Nephron progenitor cell (in vitro differentiated cells): ENCODE measurements around the gene TEDC1.
"Not testable (repeated sequence)": the region's sequence is repeated elsewhere in the genome, so short reads cannot be mapped to it uniquely, and the experiment has no call there.

Experiments
- DNase-seq: peaks from one replicate; pipeline ENCODE4 v3.0.0; 2021
- H3K27ac Mint-ChIP-seq: 2 replicates; pipeline ENCODE4 v1.8.0; 2021; ENCODE audit warnings: mild to moderate bottlenecking, moderate library complexity, mixed read lengths
- H3K27me3 Mint-ChIP-seq: 2 replicates; pipeline ENCODE4 v1.8.0; 2021; ENCODE audit warnings: mild to moderate bottlenecking, low read depth, mixed read lengths; ENCODE audit not compliant: poor library complexity
- H3K36me3 Mint-ChIP-seq: 2 replicates; pipeline ENCODE4 v1.8.0; 2021; ENCODE audit warnings: low read depth, mixed read lengths
- H3K4me1 Mint-ChIP-seq: 2 replicates; pipeline ENCODE4 v1.8.0; 2021; ENCODE audit warnings: mixed read lengths
- H3K4me3 Mint-ChIP-seq: 2 replicates; pipeline ENCODE4 v1.8.0; 2021; ENCODE audit warnings: mild to moderate bottlenecking, moderate library complexity, mixed read lengths
- H3K9me3 Mint-ChIP-seq: 2 replicates; pipeline ENCODE4 v1.8.0; 2021; ENCODE audit warnings: mild to moderate bottlenecking, moderate library complexity, mixed read lengths
- TF ChIP-seq, protein P1 (sequence below): fragments of 200-600 bp; sonication (generic); IDR thresholded peaks from 2 replicates; pipeline ENCODE4 v1.5.0; 2021; ENCODE audit warnings: antibody characterized with exemption

Gene TEDC1

DNA sequence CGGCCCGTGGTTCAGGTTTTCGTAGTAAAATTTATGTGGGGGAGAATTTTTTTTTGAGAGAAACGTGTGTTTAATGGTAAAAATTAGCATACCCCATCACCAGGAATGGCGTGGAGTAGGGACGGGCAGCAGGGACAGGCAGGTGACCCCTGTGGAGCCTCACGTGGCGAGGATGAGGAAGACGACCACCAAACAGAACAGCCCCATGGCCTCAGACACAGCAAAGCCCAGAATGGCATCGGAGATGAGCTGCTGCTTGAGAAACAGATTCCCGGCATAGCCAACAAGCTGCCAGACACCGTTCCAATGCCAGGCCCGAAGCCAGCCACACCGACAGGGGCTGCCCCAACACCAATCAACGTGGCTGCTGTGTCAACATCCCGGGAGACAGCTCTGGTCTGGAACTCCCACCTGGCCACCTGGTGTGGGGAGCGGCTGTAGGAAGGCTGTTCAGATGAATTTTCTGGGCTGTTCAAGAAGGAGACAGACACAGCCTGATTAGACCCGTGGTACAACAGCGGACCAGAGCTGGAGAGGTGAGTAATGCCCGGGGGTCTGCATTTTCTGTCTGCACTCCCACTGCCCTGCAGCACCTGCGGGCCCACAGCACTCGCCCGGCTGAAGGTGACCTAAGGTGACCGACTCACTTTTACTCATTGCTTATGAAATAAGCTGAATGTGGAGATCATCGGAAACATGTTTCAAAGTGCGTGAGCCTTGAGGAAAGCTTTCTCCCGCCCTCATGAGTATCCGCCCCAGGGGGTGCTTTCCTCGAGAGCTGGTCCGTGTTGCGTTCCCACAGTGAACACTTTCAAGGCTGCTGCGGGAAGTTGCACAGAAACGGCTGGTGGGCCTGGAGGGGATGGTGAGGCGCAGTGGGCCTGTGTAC is 45.9 kb downstream of the TEDC1 start:
- no peaks in the 10 kb centered on the region for H3K4me1 Mint-ChIP-seq
- peaks cover 29% of the 10 kb centered on the region for H3K9me3 Mint-ChIP-seq
- no peaks in the 10 kb centered on the region for H3K36me3 Mint-ChIP-seq
- TF ChIP-seq, protein P1, sequence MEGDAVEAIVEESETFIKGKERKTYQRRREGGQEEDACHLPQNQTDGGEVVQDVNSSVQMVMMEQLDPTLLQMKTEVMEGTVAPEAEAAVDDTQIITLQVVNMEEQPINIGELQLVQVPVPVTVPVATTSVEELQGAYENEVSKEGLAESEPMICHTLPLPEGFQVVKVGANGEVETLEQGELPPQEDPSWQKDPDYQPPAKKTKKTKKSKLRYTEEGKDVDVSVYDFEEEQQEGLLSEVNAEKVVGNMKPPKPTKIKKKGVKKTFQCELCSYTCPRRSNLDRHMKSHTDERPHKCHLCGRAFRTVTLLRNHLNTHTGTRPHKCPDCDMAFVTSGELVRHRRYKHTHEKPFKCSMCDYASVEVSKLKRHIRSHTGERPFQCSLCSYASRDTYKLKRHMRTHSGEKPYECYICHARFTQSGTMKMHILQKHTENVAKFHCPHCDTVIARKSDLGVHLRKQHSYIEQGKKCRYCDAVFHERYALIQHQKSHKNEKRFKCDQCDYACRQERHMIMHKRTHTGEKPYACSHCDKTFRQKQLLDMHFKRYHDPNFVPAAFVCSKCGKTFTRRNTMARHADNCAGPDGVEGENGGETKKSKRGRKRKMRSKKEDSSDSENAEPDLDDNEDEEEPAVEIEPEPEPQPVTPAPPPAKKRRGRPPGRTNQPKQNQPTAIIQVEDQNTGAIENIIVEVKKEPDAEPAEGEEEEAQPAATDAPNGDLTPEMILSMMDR, result no peak
- no peak for DNase-seq
- peaks cover 40% of the 10 kb centered on the region for H3K27me3 Mint-ChIP-seq
- no peak overlapping the region for H3K4me3 Mint-ChIP-seq
- H3K27ac Mint-ChIP-seq, result peak overlapping the region; percentile 15

DNA sequence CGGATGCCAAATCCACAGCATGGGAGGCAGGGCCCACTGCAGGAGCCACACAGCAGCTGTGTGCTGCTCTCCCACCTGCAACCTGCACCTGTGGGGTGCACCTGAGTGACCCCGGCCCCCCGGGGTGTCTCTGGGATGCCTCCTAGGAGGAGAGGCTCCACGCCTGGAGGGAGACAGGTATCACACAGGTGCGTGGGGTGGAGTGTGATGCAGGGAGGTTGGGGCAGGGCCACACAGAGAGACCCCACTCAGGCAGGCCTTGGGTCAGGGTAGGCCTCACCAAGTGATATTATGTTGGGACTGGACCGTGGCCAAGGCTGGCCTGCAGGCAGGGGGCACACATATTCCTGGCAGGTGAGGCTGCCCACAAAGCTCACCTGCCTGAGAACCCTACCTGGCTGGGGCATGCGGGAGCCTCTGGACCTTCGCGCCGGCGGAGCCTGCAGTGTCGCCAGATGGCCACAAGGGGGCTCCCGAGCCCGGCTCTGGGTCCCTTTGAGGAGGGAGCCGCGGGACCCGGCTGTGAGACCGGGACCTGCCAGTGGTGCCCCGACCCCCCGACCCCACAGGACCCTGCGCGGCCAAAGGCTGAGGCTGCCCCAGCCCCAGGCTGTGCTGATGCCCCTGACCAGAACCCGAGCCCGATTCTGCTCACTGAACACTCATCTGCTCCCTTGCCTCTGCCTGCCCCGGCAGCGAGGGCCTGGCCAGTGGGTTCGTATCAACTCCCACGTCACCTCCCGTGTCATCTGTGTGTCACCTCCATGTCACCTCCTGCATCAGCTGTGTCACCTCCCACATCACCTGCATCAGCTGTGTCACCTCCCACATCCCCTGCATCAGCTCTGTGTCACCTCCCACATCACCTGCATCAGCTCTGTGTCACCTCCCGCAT is 46.8 kb downstream of the TEDC1 start:
- peak; percentile 75 for DNase-seq
- TF ChIP-seq, protein P1, result peak; percentile 89
- Mint-ChIP-seq H3K9me3 (peaks cover 35% of the 10 kb centered on the region), H3K4me1 (no peaks in the 10 kb centered on the region), H3K27me3 (peaks cover 36% of the 10 kb centered on the region), H3K27ac (no peak overlapping the region), H3K36me3 (no peaks in the 10 kb centered on the region), H3K4me3 (no peak overlapping the region)

DNA sequence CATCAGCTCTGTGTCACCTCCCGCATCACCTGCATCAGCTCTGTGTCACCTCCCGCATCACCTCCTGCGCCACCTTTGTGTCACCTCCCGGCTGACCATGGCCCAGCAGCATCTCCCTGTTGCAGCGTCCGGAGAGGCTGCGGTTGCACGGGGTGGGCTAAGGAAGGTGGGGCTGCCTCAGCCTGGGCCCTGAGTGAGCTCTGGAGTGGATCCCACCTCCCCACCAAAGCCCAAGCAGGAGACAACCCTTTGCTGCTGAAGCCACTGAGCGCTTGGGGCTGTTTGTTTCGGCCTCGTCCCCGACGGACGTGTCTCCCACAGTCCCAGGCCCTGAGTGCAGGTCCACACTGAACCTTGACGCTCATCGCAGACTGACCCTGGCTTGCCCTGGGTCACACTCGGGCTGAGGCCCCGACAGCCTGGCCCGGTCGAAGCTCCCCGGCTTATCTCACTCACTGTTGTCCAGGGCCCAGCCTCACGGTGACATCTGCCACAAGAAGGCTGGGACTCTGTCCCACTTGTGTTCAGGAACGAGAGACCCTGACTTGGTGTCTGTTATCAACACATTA is 47.5 kb downstream of the TEDC1 start:
- H3K27ac Mint-ChIP-seq, result no peak overlapping the region
- no peaks in the 10 kb centered on the region for H3K36me3 Mint-ChIP-seq
- peaks cover 42% of the 10 kb centered on the region for H3K9me3 Mint-ChIP-seq
- H3K27me3 Mint-ChIP-seq, result peaks cover 32% of the 10 kb centered on the region
- H3K4me3 Mint-ChIP-seq, result no peak overlapping the region
- H3K4me1 Mint-ChIP-seq, result no peaks in the 10 kb centered on the region
- TF ChIP-seq, protein P1, result no peak
- DNase-seq, result no peak

DNA sequence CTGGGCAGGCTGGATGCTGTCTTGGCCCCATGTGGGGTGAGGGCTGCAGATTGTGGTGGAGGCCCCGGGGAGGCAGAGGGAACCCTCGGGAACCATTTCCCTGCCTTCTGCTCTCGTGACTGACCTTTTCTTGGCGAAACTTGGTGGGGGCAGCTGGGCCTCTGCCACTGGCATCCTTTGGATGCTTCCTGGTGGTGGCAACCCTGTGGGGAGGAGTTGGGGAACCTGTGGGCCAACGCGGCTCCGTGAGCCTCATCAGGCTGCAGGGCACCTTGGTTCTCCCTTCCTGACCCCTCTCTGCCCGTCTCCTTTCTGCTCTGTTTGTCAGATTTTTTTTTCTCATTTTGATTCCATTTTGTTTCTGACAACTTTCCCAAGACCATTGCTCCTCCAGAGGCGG is 49.8 kb downstream of the TEDC1 start:
- TF ChIP-seq, protein P1, result no peak
- no peaks in the 10 kb centered on the region for H3K36me3 Mint-ChIP-seq
- no peak for DNase-seq
- peaks cover 14% of the 10 kb centered on the region for H3K27me3 Mint-ChIP-seq
- H3K9me3 Mint-ChIP-seq, result peaks cover 48% of the 10 kb centered on the region
- H3K27ac Mint-ChIP-seq, result no peak overlapping the region
- H3K4me1 Mint-ChIP-seq, result no peaks in the 10 kb centered on the region
- H3K4me3 Mint-ChIP-seq, result no peak overlapping the region

DNA sequence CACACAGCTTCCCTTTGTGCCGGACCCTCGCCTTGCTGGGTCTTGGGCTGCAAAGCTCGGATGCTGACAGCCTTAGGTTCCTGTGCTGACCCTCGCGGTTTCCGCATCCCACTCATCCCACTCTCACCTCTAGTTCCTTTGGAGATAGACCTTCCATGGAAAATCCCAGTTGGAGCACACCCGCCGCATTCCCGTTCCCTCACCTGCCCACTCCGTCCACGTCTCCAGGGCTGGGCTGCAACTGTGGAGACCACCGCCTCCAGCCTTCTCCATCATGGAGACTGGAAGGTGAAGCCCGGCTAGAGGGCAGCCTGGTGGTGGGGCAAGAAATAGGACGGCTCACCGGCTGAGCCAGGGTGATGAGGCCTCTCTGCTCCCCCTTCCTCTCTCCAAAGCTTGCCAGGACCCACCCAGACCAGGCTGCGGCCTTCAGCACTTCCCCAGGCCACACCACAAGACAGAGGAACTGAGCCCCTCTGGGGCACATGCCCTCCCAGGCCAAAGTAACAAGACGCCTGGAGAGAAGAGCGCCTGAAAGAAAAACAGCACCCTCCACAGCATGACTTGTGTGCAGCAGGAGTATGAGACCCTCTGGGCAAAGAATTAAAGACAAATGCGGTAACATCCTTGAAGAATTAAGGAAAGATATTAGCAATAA is 50.3 kb downstream of the TEDC1 start:
- Mint-ChIP-seq H3K9me3 (peaks cover 48% of the 10 kb centered on the region), H3K4me1 (no peaks in the 10 kb centered on the region), H3K27me3 (peaks cover 12% of the 10 kb centered on the region), H3K36me3 (no peaks in the 10 kb centered on the region), H3K27ac (no peak overlapping the region), H3K4me3 (no peak overlapping the region)
- TF ChIP-seq, protein P1, result no peak
- DNase-seq, result no peak

DNA sequence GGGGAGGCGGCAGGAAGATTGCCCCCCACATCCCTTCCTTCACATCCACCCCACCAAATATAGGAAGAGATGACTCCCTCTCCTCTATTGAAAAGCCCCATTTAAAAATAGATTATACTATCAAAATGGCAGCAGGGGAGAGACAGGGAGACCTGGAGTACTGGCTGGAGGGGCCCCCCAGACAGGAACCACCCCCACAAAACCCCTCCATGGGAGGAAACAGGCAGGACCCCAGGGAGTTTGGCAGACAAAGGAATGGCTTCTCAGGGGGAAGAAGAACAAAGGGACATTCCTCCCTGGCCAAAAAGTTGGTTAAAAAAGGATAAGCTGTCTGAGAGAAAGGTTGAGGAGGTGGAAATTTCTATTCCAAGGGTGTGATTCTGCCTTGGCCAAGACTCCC is 54.6 kb downstream of the TEDC1 start:
- peaks cover 61% of the 10 kb centered on the region for H3K9me3 Mint-ChIP-seq

DNA sequence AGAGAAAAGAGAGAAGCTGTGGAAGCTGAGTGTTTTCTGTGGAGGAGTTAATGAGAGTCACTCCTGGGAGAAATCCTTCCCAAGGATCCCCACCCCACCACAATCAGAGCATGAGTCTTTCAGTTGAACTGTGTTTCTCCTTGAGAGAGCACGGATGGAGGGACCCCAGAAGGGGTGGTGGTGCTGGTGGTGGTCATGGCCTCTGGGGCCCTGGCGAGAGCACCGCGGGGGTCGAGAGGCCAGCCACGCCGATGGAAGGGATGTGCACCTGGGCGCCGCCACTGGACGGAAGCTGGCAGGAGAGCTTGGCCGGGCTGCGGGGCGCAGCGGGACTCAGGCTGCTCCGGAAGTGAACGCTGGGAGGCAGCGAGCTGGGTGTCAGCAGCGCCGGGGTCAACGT is 55.4 kb downstream of the TEDC1 start:
- not testable (repeated sequence) for H3K4me3 Mint-ChIP-seq, H3K36me3 Mint-ChIP-seq, DNase-seq, H3K27me3 Mint-ChIP-seq, H3K4me1 Mint-ChIP-seq, H3K27ac Mint-ChIP-seq
- H3K9me3 Mint-ChIP-seq, result peaks cover 56% of the 10 kb centered on the region

More for the DNA sequence above, 54.6 kb downstream of the TEDC1 start:
- not testable (repeated sequence) for H3K36me3 Mint-ChIP-seq, H3K27ac Mint-ChIP-seq, DNase-seq, H3K27me3 Mint-ChIP-seq, H3K4me1 Mint-ChIP-seq, H3K4me3 Mint-ChIP-seq

DNA sequence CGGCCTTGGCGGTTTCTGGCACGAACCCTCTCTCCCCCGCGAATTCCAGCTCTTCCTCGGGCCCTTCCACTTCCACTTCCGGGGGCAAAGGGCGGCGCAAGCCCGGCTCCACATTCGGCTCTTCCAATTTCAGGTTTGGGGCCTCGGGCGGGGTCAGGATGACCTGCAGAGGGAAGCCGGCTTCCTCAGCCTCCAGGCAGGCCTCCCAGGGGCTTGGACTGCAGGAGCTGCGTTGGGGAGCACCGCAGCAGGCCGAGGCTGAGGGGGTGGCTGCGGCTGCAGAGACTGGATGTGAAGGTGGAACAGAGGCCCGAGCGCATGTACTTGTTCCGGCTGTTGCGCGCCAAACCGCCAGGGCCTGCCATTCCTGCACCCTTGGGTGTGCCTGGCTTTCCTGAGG is 56.0 kb downstream of the TEDC1 start:
- H3K27ac Mint-ChIP-seq, H3K4me1 Mint-ChIP-seq, H3K27me3 Mint-ChIP-seq, H3K36me3 Mint-ChIP-seq, DNase-seq, H3K4me3 Mint-ChIP-seq: not testable (repeated sequence)
- peaks cover 53% of the 10 kb centered on the region for H3K9me3 Mint-ChIP-seq
